NCI-H2171 (cell line): ENCODE measurements around the gene TLE2.

Experiments used
- DNase-seq: peaks from one replicate; lab custom pipeline; 2025; lab: John Stamatoyannopoulos, UW

The TLE2 gene

DNA sequence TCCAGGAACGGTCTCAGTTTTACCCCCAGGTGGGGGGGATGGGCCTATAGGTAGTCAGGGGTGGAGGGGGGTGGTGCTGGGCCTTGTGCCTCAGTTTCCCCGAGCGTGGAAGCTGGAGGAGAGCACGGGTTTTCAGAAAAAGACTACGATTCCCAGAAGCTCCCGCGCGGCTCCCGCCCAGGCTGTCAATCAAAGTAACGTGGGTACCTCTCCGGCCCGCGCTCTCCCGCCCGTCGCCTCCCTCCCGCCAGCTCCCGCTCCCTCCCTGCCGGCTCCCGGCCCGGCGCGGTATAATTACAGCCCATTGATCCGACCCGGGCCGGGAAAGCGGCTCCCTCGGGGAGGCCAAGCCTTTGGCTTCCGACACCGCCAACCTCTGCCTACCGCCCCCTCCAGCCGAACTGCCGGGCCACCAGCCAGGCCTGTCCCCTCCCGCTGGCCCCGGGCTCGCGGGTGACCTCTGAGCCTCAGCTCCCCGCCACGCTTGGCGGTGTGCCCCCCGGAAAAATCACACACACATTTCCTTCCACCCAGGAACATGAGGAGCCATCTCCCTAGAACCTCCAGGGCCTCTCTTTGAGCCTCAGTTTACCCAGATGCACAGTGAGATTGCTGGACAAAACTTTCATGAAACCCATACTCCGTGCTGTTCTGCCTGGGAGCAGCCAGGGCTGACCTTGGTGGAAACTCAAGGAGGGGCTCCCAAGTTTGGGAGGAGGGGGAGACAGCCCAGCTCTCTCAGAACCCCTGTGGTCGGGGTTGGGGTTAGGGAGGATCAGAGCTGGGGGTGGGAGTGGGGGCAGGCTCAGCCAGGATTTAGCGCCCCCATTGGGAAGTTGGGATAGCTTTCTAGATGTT lies 7.3 kb upstream of the TLE2 start:
- DNase-seq, result peak; percentile 90

DNA sequence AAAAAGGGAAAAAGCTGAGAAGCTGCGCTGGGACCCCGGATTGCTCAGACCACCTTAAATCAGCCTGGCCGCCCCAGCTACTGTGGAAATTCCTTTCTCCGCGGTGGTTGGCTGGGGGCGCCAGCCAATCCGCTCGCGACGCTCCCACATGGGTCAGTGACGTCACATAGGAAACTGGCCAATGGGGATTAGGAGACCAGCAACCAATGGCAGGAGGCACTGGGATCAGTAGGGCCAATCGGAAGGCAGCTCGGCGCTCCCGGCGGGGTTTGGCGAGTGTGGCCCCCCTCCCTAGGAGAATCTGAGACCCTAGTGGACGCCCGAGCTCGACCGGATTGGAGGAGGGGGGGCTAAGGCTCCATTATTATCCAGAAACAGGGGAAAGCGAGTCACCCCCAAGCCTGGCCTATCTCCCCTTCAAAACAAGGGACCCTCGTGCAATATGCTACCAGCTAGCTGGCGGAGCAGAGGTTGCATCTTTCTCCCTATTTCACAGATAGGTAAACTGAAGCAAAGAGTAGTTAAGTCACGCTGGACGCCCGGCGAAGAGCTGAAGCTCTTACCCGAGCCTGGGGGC lies 6.5 kb upstream of the TLE2 start:
- peak; percentile 99 for DNase-seq

DNA sequence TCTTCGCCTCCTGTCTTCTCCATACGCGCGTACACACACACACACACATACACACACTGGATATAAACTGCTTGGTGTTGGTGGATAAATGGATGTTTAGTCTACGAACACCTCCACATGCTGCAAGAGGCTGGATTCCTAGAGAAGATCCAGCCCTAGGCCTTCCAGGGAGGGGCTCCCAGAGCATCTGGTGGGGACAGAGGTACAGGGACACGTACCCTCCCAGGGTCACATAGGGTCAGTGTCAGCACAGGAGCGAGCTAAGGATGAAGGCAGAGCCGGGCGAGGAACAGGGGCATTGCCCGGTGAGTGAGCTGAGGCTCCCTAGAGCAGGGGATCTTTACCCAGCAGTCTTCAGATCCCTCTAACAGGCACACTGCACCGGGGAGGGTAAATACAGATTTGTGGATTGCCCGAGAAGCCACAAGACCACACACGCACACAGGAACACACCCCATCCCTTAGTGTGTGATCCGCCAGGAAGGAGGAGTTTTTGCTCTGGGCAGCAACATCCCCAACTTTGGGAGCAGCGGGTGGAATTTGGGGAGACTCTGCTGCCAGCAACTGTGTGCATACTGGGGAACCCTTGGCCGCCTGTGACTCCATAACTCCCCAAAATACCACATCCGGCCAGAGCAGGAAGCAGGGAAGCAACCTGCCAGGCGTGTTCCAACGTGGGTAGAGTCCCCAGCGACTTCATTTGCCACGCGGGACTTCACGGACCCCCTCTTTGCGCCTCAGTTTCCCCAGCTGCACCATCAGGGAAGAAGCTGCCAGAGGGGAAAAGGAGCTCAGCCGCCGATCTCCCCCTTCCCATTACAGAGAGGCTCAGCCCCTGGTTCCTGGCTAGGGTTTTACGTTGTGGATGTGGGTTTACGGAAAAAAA lies 5.8 kb upstream of the TLE2 start:
- DNase-seq, result no peak

DNA sequence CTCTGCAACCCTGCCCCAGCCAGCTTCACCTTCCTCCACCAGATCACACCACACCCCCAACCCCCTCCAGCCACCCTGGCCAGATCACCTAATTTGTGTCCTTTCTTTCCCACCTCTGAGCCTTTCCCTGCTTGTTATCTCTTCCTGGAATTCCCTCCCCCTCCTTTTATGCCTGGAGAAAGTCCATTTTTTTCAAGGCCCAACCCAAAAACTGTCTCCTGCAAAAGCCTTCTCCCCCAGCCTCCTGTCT lies 5.3 kb upstream of the TLE2 start:
- DNase-seq, result no peak

DNA sequence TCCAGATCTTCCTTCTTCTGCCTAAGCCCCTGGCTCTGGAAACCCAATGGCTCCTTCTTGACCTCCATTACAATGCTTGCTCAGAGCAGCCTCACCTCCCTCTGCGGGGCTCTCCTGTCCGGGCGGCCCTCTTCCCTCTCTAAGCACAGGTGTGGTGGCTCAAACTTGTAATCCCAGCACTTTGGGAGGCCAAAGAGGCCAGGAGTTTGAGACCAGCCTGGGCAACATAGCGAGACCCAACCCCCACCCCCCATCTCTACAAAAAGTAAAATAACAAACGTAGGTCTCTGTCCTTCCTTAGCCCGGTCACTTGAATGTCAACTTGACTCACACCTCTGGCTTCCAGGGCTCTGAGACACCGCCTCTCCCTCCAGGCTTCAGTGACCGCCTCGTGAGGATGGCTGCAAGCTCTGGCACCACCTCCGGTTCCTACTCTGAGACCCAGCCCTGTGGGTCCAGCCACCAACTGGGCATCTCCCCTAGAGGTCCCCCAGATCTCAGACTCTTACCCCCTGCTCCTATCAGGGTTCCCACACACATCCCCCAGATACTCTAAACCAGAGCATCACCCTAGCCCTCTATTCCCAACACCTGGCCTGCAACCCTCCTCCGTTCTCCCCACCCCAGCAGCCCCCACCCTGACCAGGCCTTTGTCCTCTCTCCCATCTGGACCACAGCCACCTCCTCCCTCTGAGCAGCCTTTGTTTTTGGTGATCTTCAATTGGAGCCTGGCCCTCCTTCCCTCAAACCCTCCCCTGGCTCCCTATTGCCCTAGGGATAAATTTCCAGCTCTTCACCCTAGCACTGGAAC lies 4.7 kb upstream of the TLE2 start:
- no peak for DNase-seq

DNA sequence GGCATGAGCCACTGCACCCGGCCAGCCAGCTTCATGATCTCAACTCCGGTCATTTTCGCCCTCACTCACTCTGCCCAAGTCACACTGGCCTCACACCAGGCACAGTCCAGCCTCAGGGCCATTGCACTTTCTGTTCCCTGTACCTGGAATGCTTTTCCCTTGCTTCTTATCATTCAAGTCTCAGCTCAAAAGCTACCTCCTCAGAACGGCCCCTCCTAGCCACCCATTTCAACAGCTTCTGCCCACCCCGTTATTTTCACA lies 2.5 kb upstream of the TLE2 start:
- DNase-seq, result no peak

DNA sequence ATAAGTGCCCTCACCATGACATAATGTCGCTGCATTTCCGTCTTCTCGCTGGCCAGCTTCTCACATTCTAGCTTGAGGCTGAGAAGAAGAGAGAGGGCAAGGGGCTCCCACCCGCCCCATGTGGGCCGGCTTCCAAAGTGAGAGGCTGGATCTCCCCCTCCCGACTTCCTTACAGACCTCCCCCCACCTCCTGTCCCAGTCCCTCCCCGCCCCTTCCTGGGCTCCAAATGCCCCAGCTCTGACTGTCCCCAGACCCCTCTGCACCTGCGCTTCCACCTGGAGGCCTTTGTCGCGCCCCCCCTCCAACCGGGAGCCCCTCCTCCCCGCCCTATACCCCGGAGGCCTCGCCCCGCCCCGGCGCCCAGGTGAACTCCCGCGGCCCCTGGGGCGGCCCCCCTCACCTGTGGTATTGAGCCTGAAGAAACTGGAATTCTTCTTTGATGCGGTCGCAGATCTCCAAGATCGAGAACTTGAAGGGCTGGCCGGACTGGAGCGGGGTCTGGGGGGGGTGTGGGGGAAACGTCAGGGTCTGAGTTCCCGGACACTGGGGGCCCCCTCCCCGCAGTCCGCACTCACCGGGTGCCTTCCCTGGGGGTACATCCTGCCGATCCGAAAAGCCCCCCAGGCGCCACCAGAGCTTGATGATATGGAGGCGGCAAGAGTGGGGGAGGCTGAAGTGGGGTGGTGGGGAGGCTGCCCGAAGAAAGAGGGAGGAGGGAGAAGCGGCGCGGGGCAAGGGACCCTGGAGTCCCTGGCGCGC lies 595 bp downstream of the TLE2 start:
- DNase-seq, result no peak

DNA sequence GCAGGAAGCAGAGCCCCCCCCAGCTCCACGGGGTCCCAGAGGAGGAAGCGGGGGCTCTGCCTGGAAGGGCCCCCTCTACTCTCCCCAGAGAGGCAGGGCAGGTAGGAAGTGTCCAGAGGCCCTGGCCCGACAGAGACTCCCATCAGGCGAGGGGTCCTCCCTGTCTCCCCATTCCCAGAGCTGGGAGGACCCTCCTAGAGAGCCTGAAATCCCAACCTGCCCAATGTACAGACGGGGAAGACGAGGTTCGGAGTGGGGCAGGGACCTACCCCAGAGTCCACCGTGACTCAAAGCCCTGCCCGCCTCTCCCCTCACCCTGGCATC lies 1.1 kb downstream of the TLE2 start:
- DNase-seq, result no peak

DNA sequence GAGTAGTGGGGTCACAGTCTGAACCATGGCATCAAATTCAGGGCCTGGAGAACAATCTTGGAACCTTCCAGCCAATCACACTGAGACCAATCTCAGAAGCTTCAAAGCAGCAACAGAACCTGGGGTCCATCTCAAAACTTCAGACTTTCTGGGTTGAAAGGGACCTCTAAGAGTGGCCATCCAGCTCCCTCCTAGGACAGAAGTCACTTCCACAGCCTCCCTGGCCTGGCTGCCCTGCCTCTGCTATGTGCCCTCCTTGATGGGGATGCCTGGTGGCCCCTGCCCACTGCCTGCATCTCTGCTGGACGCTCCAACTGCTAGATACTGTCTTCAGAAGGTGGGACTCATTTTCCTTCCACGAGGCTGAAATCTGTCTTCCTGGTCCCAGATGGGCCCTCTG lies 1.8 kb downstream of the TLE2 start:
- DNase-seq, result no peak

DNA sequence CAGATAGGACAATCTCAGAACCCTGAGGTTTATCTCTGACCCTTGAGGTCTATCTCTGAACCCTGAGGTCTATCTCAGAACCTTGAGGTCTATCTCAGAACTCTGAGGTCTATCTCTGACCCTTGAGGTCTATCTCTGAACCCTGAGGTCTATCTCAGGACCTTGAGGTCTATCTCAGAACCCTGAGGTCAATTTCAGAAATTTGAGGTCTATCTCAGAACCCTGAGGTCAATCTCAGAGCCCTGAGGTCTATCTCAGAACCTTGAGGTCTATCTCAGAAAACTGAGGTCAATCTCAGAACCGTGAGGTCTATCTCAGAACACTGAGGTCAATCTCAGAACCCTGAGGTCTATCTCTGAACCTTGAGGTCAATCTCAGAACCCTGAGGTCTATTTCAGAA lies 2.3 kb downstream of the TLE2 start:
- DNase-seq, result no peak

DNA sequence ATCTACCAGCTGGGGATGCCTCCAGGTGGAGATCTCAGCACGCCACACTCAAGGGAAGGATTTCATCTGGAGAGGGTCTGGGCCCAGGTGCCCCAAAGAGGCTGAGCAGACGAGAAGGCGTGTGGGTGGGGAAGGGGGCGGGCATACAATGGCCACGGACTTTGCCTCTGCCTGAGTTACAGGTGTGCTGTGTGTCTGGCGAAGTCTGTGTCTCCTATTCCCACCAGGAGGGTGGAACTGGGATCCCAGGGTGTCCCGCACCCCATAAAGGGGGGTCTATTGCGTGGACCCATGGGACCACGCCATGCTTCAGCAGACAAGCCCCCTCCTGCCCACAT lies 3.6 kb downstream of the TLE2 start:
- no peak for DNase-seq

DNA sequence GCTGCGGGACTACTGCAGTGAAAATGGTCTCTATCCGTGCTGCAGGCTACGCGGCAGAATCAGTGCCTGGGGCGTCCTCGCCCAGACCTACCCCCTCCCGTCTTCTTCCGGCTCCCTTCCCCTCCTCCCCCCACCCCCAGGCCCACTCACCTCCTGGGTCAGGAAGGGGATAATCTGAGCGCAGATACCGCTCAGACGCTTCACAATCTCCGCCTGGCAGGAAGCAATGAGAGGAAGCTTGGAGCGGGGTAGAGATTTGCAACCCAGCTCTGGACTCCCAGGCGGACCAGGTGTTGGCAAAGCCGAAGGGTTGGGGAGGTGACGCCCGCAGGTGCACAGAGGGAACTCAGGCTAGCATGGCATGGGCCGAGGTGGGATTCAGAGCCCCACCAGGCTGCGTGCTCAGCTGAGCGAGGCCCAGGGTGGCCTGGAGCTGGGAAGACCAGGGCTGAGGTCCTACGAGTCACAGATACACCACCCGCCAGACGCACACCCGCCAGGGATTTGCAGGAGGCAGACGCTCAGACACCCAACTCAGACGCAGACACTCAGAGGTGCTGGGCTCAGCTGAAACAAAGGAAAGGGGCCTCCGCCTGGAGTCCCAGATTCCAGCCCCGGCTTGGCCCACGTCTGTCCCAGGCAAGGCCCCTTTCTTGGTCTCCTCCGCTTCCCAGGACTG lies 4.1 kb downstream of the TLE2 start:
- no peak for DNase-seq

DNA sequence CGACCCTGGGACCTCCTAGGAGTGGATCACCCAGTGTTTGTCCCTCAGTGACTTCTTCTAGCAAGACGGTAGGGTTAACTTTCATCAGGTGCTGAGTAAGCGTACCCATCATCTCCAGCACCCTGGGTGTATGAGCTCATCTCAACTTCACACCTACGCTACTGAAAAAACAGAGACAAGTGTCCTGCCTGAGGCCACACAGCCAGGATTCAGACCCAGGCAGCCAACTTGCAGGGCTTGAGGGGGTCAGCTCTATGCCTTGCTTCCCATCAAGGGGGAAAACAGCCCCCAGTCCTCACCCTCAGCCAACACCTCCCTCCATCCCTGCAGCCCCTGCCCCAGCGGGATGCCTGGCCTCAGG lies 4.6 kb downstream of the TLE2 start:
- no peak for DNase-seq

DNA sequence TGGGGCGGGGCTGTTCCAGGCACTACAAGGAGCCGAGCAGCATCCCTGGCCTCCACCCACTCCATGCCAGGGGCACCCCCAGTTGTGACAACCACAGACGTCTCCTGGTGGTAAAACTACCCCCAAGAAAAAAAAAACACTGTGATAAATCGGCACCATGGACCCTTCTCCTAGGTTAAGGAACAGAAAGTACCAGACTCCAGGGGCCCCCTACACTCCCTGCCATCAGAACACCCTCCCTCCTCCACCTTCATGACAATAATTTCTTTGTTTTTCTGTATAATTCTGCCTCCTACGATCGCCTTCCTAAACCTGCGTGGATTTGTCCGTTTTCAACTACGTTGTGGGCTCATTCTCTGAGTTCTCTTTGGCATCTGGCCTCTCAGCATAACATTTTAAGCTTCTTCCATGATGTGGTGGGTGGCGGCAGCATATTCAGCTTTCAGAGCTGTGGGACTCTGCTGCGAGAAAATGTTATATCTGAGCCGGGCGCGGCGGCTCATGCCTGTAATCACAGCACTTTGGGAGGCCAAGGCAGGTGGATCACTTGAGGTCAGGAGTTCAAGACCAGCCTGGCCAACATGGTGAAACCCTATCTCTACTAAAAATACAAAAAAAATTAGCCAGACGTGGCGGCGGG lies 8.6 kb downstream of the TLE2 start:
- DNase-seq, result no peak

DNA sequence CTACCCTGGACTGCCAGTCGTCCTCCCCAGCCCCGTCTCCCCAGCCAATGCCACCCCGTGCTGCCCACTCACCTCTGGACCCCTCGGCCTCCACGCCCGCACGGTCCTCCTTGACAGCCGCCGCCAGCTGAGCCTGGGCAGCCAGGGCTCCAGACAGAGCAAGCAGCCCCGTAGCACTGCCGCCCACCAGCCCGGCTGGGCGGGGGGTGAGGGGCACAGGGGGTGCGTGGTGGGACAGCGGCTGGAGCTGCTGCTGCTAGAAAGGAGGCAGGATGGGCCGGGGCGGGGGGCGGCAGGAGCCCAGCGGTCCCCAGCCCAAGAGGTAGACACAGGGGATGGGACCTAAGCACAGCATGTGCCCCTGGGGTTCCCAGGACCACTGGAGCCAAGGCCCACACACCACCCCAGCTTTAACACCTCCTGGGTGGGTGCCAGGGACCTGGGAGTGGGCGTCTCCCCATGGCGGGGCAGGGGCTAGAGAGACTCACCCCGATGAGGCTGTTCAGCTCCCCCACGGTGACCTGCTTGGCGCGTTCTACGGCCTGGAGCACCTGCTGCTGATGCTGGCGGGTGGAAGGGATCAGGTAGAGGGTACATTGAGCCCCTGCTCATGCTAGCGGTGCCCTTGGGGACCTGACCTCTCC lies 9.7 kb downstream of the TLE2 start:
- no peak for DNase-seq

DNA sequence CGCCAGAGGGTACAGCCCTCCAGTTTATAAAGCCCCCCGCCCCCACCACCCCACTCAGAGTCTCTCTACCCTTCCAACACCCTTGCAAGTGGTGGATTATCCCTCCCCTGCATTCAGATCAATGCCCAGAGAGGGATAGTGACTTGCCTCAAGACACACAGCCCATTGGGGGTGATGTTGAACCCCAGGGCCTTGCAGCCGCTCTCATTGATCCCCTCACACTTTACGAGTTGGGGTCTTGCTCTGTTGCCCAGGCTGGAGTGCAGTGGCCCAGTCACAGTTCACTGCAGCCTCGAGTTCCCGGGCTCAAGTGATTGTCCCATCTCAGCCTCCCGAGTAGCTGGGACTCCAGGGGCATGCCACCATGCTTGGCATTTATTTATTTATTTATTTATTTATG lies 11.2 kb downstream of the TLE2 start:
- DNase-seq, result no peak

DNA sequence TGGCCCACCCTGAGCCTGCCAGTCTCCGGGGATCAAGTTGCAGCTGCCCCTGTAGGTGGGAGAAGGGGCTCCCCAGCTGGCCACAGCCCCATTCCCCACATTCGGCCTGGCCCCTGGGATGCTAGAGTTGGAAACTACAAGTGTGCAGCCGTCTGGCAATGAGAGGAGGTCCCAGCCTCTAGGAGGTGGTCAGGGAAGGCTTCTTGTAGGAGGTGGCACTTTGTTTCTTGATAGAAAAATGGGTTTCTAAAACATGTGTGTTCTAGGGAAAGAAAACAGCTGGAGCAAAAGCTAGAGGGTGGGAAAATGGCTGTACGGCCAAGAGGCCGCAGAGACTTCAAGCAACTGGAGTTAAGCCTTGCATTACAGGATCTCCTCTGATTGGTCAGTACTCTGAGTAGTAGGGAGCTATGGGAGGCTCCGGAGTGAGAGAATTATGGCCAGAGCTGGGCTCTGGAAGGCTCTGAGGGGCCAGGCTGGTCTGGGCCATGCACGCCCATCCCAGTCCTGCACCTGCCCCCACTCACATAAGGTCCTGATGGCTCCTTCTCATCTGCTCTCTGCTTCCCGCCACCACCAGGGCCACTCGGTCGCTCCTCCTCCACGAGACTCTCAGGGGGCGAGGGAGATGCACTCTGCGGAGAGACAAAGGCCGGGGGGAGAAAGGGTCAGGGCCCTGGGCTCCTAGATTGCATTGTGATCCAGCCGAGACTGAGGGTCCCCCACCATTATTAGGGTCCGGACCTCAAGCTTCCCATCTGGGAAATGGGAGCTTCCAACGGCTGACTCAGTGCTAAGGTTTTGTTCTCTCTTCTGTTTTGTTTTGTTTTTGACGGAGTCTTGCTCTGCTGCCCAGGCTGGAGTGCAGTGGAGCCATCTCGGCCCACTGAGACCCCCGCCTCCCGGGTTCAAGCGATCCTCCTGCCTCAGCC lies 13.7 kb downstream of the TLE2 start:
- no peak for DNase-seq

DNA sequence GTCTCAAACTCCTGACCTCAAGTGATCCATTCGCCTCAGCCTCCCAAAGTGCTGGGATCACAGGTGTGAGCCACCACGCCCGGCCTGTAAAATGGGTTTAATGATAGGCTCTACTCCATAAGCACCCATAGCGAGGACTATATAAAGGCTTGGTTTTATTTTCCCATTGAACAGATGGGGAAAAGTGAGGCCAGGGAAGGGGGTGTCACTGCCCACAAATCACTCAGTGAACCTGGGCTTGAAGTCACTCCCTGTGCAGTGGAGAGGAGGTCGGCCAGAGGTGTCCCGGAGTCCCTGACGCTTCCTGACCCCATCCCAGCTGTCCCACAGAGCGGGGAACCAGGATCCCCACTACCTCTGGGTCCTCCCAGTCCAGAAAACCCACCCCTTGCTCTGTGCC lies 14.9 kb downstream of the TLE2 start:
- no peak for DNase-seq

DNA sequence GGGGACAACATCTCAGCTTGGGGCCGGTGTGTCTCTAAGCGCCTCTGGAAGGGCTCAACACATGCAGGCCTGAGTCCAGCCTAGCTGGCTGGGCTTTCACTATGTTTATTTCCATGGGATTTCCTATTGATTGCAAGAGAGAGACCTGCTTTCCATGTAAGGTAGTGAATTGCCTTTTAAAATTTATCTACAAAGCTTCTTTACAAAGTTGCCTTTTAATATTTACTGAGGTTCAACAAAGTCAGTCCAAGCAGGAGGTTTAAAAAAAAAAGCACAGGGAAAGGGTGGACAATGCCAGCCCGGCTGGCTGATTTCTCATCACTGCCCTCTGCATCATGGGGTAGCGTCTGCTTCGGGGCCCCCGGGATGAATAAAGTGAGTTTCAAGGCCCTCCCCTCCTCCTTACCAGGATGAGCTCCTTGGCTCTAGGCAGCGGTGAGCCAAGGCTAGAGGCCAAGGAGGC lies 15.8 kb downstream of the TLE2 start:
- DNase-seq, result no peak
